Ectodermal cell (in vitro differentiated cells): ENCODE results near the gene THSD7B.

ENCODE experiments used
- H3K27ac ChIP-seq: 2 replicates; pipeline ENCODE4 v1.7.0; 2013; ENCODE audit warnings: mild to moderate bottlenecking, low read depth, low read length; ENCODE audit not compliant: insufficient read depth, poor library complexity, severe bottlenecking
- H3K27me3 ChIP-seq: 2 replicates; pipeline ENCODE4 v1.7.0; 2013; ENCODE audit warnings: mild to moderate bottlenecking, low read length; ENCODE audit not compliant: insufficient read depth, control insufficient read depth, poor library complexity, severe bottlenecking
- H3K36me3 ChIP-seq: one replicate; pipeline ENCODE4 v1.7.0; 2013; ENCODE audit warnings: low read length; ENCODE audit not compliant: control insufficient read depth, insufficient read depth
- H3K4me1 ChIP-seq: one replicate; pipeline ENCODE4 v1.7.0; 2013; ENCODE audit warnings: low read length; ENCODE audit not compliant: control insufficient read depth, insufficient read depth
- H3K4me3 ChIP-seq: 2 replicates; pipeline ENCODE4 v1.7.0; 2013; ENCODE audit warnings: low read depth, low read length, control low read depth; ENCODE audit not compliant: insufficient read depth
- H3K9me3 ChIP-seq: 2 replicates; pipeline ENCODE4 v1.7.0; 2013; ENCODE audit warnings: mild to moderate bottlenecking, low read length, moderate library complexity; ENCODE audit not compliant: control insufficient read depth
- WGBS, 2 experiments: methylation state at CpG; one replicate each; pipeline ENCODE4 v1.1.7; 2013; ENCODE audit warnings: missing lambda C conversion rate in 2 of 2; 5-methylcytosine and 5-hydroxymethylcytosine counted together

THSD7B gene

GRCh38 chr2:137508739-137509384 lies 743.5 kb downstream of the THSD7B start:
- H3K36me3 ChIP-seq, result no peaks in the 10 kb centered on the region
- 91 to 94% methylated on average over 5 of the region's 5 CpGs for WGBS, 2 experiments

GRCh38 chr2:137511526-137511925 lies 746.2 kb downstream of the THSD7B start:
- WGBS, 2 experiments, result 40 to 100% methylated on average over 1 of the region's 1 CpG
- no peaks in the 10 kb centered on the region for H3K4me1 ChIP-seq
- no peaks in the 10 kb centered on the region for H3K36me3 ChIP-seq
- H3K27ac ChIP-seq, result no peak overlapping the region
- H3K4me3 ChIP-seq, result no peak overlapping the region
- H3K27me3 ChIP-seq, result no peaks in the 10 kb centered on the region
- H3K9me3 ChIP-seq, result no peaks in the 10 kb centered on the region

More at GRCh38 chr2:137508739-137509384, 743.5 kb downstream of the THSD7B start:
- Histone ChIP-seq H3K27me3 (no peaks in the 10 kb centered on the region), H3K9me3 (no peaks in the 10 kb centered on the region), H3K4me3 (no peak overlapping the region), H3K27ac (no peak overlapping the region), H3K4me1 (no peaks in the 10 kb centered on the region)

GRCh38 chr2:137521653-137522619 lies 756.6 kb downstream of the THSD7B start:
- no peaks in the 10 kb centered on the region for H3K9me3 ChIP-seq
- H3K27me3 ChIP-seq, result no peaks in the 10 kb centered on the region
- no peak overlapping the region for H3K27ac ChIP-seq
- no peaks in the 10 kb centered on the region for H3K36me3 ChIP-seq
- H3K4me1 ChIP-seq, result no peaks in the 10 kb centered on the region
- H3K4me3 ChIP-seq, result no peak overlapping the region
- 85 to 94% methylated on average over 2 of the region's 2 CpGs for WGBS, 2 experiments

- Histone ChIP-seq H3K9me3 (no peaks in the 10 kb centered on the region), H3K4me1 (no peaks in the 10 kb centered on the region), H3K27me3 (no peaks in the 10 kb centered on the region), H3K4me3 (no peak overlapping the region), H3K36me3 (no peaks in the 10 kb centered on the region), H3K27ac (no peak overlapping the region)
- WGBS, 2 experiments, result 92 to 94% methylated on average over 1 of the region's 1 CpG
Observed at GRCh38 chr2:137522620-137523011, 757.3 kb downstream of the THSD7B start.

- no peak overlapping the region for H3K27ac ChIP-seq
- WGBS, 2 experiments, result 61 to 63% methylated on average over 3 of the region's 3 CpGs
- no peaks in the 10 kb centered on the region for H3K9me3 ChIP-seq
- no peaks in the 10 kb centered on the region for H3K27me3 ChIP-seq
- H3K4me3 ChIP-seq, result no peak overlapping the region
- H3K4me1 ChIP-seq, result no peaks in the 10 kb centered on the region
- H3K36me3 ChIP-seq, result no peaks in the 10 kb centered on the region
Observed at GRCh38 chr2:137523931-137524330, 758.6 kb downstream of the THSD7B start.

- no peaks in the 10 kb centered on the region for H3K9me3 ChIP-seq
- 90 to 92% methylated on average over 1 of the region's 1 CpG for WGBS, 2 experiments
- H3K36me3 ChIP-seq, result no peaks in the 10 kb centered on the region
- no peak overlapping the region for H3K27ac ChIP-seq
- H3K4me3 ChIP-seq, result no peak overlapping the region
- no peaks in the 10 kb centered on the region for H3K4me1 ChIP-seq
- H3K27me3 ChIP-seq, result no peaks in the 10 kb centered on the region
Observed at GRCh38 chr2:137525132-137525531, 759.8 kb downstream of the THSD7B start.

- Histone ChIP-seq H3K27ac (no peak overlapping the region), H3K9me3 (no peaks in the 10 kb centered on the region), H3K36me3 (no peaks in the 10 kb centered on the region), H3K4me1 (no peaks in the 10 kb centered on the region), H3K27me3 (no peaks in the 10 kb centered on the region), H3K4me3 (no peak overlapping the region)
- 100% methylated on average over 2 of the region's 2 CpGs for WGBS, 2 experiments
Observed at GRCh38 chr2:137525641-137526190, 760.4 kb downstream of the THSD7B start.

GRCh38 chr2:137535897-137536296 lies 770.6 kb downstream of the THSD7B start:
- Histone ChIP-seq H3K9me3 (no peaks in the 10 kb centered on the region), H3K4me1 (no peaks in the 10 kb centered on the region), H3K27me3 (no peaks in the 10 kb centered on the region), H3K36me3 (no peaks in the 10 kb centered on the region), H3K27ac (no peak overlapping the region), H3K4me3 (no peak overlapping the region)
- 82 to 86% methylated on average over 4 to 5 of the region's 5 CpGs for WGBS, 2 experiments

GRCh38 chr2:137539336-137539735 lies 774.0 kb downstream of the THSD7B start:
- no peaks in the 10 kb centered on the region for H3K36me3 ChIP-seq
- H3K27ac ChIP-seq, result no peak overlapping the region
- H3K27me3 ChIP-seq, result no peaks in the 10 kb centered on the region
- 100% methylated on average over 1 of the region's 1 CpG; no CpG with 5 or more reads in 1 of the 2 experiments for WGBS, 2 experiments
- no peak overlapping the region for H3K4me3 ChIP-seq
- no peaks in the 10 kb centered on the region for H3K4me1 ChIP-seq
- H3K9me3 ChIP-seq, result no peaks in the 10 kb centered on the region

DNA sequence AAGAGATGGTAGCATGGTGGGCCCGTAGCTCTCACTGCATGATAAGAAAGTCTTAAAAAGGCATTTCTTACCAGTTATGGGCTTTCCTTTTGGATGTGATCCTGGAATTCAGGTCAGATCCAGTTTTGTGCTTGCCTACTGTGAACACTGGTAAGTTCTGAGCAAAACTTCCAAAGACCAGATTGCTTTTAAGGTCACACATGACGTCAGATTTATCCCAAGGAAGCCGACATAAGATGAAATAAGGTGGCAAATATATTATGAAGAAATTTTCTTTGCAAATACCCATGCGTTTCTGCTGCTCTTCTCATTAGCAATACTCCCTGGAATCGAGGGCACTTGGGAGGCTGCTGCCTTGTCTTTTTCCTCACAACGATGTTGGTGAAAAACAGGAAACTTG lies 782.5 kb downstream of the THSD7B start:
- WGBS, 2 experiments, result 90 to 95% methylated on average over 5 to 6 of the region's 6 CpGs
- H3K27me3 ChIP-seq, result no peaks in the 10 kb centered on the region

More for the DNA sequence above, 782.5 kb downstream of the THSD7B start:
- no peaks in the 10 kb centered on the region for H3K36me3 ChIP-seq
- no peaks in the 10 kb centered on the region for H3K4me1 ChIP-seq
- H3K4me3 ChIP-seq, result no peak overlapping the region
- no peaks in the 10 kb centered on the region for H3K9me3 ChIP-seq
- no peak overlapping the region for H3K27ac ChIP-seq
